Thyroid gland (tissue), 4 donors: ENCODE data around the gene ZSCAN23.

Source experiments
- CTCF ChIP-seq, 6 experiments: fragments of 200-600 bp in 3 of 6; fragments of 450-650 bp in 3 of 6; sonication (generic) in 3 of 6; IDR thresholded peaks; one replicate each; pipeline ENCODE4 v1.5.1; 2016 to 2019; ENCODE audit warnings: antibody characterized with exemption in 6 of 6, mild to moderate bottlenecking in 2 of 6, inconsistent platforms in 1 of 6, moderate library complexity in 1 of 6
- POLR2A ChIP-seq, 2 donors: fragments of 450-650 bp; IDR thresholded peaks; one replicate each; pipeline ENCODE4 v1.6.1; 2017; ENCODE audit warnings: antibody characterized with exemption in 2 of 2, mild to moderate bottlenecking in 2 of 2, moderate library complexity in 1 of 2

DNA sequence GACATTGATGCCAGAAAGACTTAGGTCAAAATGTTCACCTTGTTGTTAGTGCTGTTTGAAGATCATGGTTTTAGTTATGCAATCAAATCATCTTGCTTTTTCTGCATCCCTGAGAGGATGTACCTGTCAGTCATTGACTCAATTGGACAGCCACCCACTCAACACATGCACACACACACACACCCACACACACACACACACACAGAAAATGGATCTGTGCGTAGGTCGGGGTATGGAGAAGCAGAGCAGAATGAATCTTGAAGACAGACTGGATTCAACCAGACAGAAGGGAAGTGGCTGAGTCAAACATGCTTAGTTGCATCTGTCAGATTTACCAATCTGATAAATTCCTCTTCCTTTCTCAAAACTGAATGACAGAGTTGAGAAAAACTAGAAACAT is 19.1 kb upstream of the ZSCAN23 start:
- TF ChIP-seq CTCF (IDR thresholded peaks at IDR 0.05) (no peak), POLR2A (IDR thresholded peaks at IDR 0.05) (no peak)
